ENCODE measurements around the gene VPS18.

VPS18 gene

DNA sequence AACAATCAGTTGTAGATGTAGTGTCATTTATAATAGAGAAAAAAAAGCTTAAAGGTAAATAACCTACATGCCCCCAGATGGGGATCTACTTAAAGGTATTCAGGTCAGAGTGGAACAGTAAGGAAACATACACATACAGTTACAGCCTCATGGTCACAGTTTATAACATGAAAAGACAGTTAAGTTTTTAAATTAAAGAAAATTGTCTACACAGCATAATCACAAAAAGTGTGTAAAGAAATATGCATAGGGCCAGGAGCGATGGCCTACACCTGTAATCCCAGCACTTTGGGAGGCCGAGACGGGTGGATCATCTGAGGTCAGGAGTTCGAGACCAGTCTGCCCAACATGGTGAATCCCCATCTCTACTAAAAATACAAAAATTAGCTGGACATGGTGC is 27.1 kb upstream of the VPS18 start:
- Histone ChIP-seq H3K4me1 (ENCODE audit: control insufficient read depth, low read length) (peaks cover 3% of the 10 kb centered on the region; the same call in 1 of the 2 replicates), H3K9me2 (replicated peaks; ENCODE audit: control insufficient read depth, low read length) (no peaks in the 10 kb centered on the region), H3K4me3 (ENCODE audit: low read length) (no peak overlapping the region), H3K36me3 (ENCODE audit: control insufficient read depth, low read length) (no peaks in the 10 kb centered on the region), H3K9me3 (ENCODE audit: control insufficient read depth, insufficient read depth, low read length) (no peaks in the 10 kb centered on the region), H3F3A (ENCODE audit: control insufficient read depth, insufficient read depth) (no peaks in the 10 kb centered on the region), H3K27me3 (ENCODE audit: control insufficient read depth, low read length) (no peaks in the 10 kb centered on the region), H3K79me2 (ENCODE audit: control insufficient read depth, low read length) (no peaks in the 10 kb centered on the region), H3K4me2 (ENCODE audit: low read length) (no peak overlapping the region), H3K27ac (ENCODE audit: low read depth, low read length) (no peak overlapping the region), H4K20me1 (ENCODE audit: control insufficient read depth, insufficient read depth, low read depth, low read length) (no peaks in the 10 kb centered on the region)
- TF ChIP-seq, protein P1, sequence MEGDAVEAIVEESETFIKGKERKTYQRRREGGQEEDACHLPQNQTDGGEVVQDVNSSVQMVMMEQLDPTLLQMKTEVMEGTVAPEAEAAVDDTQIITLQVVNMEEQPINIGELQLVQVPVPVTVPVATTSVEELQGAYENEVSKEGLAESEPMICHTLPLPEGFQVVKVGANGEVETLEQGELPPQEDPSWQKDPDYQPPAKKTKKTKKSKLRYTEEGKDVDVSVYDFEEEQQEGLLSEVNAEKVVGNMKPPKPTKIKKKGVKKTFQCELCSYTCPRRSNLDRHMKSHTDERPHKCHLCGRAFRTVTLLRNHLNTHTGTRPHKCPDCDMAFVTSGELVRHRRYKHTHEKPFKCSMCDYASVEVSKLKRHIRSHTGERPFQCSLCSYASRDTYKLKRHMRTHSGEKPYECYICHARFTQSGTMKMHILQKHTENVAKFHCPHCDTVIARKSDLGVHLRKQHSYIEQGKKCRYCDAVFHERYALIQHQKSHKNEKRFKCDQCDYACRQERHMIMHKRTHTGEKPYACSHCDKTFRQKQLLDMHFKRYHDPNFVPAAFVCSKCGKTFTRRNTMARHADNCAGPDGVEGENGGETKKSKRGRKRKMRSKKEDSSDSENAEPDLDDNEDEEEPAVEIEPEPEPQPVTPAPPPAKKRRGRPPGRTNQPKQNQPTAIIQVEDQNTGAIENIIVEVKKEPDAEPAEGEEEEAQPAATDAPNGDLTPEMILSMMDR (IDR thresholded peaks at IDR 0.05; ENCODE audit: low read depth, low read length, poor library complexity, severe bottlenecking): no peak
- TF ChIP-seq EZH2phosphoT487 (IDR thresholded peaks at IDR 0.05; ENCODE audit: borderline replicate concordance, low read length): no peak

DNA sequence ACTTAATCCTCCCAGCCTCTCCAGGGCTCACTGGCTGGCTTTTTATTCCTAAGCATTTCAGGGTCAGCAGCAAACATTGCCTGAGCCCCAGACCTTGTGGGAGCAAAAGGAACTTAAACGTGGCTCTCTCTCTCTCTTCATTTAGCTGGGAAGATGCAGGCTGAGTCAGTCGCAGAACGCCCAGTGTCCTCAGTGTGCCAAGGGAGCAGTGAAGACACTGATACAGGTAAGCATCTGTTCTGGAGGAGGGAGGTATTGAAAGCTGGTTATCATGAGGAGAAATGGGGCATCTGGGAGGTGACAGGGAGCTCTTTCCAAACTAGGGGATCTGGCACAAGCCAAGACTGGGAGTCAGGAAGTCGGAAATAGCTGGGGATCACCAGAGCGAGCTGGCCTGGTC is 24.6 kb upstream of the VPS18 start:
- H3K79me2 ChIP-seq (ENCODE audit: control insufficient read depth, low read length): no peaks in the 10 kb centered on the region
- H3K36me3 ChIP-seq (ENCODE audit: control insufficient read depth, low read length): no peaks in the 10 kb centered on the region
- no peak overlapping the region for H3K4me3 ChIP-seq (ENCODE audit: low read length)
- H3F3A ChIP-seq (ENCODE audit: control insufficient read depth, insufficient read depth): no peaks in the 10 kb centered on the region
- H3K4me2 ChIP-seq (ENCODE audit: low read length): no peak overlapping the region
- H3K4me1 ChIP-seq (ENCODE audit: control insufficient read depth, low read length): peaks cover 19% of the 10 kb centered on the region
- no peak overlapping the region for H3K27ac ChIP-seq (ENCODE audit: low read depth, low read length)
- TF ChIP-seq, protein P1 (IDR thresholded peaks at IDR 0.05; ENCODE audit: low read depth, low read length, poor library complexity, severe bottlenecking): no peak
- H3K27me3 ChIP-seq (ENCODE audit: control insufficient read depth, low read length): no peaks in the 10 kb centered on the region
- H4K20me1 ChIP-seq (ENCODE audit: control insufficient read depth, insufficient read depth, low read depth, low read length): no peaks in the 10 kb centered on the region
- no peaks in the 10 kb centered on the region for H3K9me3 ChIP-seq (ENCODE audit: control insufficient read depth, insufficient read depth, low read length)
- no peaks in the 10 kb centered on the region for H3K9me2 ChIP-seq (replicated peaks; ENCODE audit: control insufficient read depth, low read length)

DNA sequence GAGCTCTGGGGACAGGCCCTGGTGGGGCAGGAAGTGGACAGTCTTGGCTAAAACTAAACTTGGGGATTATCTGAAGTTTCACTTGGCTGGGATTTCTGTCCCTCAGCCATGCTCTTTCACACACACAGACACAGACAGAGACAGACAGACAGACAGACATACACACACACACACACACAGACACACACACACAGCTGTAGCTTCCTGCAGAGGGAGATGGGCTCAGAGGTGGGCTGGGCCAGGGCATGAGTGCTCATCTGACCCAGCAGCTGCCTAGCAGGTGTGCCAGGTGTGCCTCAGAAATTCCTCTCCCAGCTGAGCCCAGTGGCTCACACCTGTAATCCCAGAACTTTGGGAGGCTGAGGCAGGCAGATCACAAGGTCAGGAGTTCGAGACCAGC is 23.5 kb upstream of the VPS18 start:
- Histone ChIP-seq H3F3A (ENCODE audit: control insufficient read depth, insufficient read depth) (no peaks in the 10 kb centered on the region), H4K20me1 (ENCODE audit: control insufficient read depth, insufficient read depth, low read depth, low read length) (no peaks in the 10 kb centered on the region), H3K4me2 (ENCODE audit: low read length) (no peak overlapping the region), H3K79me2 (ENCODE audit: control insufficient read depth, low read length) (no peaks in the 10 kb centered on the region), H3K27ac (ENCODE audit: low read depth, low read length) (no peak overlapping the region), H3K9me2 (replicated peaks; ENCODE audit: control insufficient read depth, low read length) (no peaks in the 10 kb centered on the region), H3K36me3 (ENCODE audit: control insufficient read depth, low read length) (no peaks in the 10 kb centered on the region), H3K4me1 (ENCODE audit: control insufficient read depth, low read length) (peaks cover 22% of the 10 kb centered on the region), H3K4me3 (ENCODE audit: low read length) (no peak overlapping the region), H3K27me3 (ENCODE audit: control insufficient read depth, low read length) (no peaks in the 10 kb centered on the region), H3K9me3 (ENCODE audit: control insufficient read depth, insufficient read depth, low read length) (no peaks in the 10 kb centered on the region)
- TF ChIP-seq, protein P1 (IDR thresholded peaks at IDR 0.05; ENCODE audit: low read depth, low read length, poor library complexity, severe bottlenecking): no peak
- TF ChIP-seq EZH2phosphoT487 (IDR thresholded peaks at IDR 0.05; ENCODE audit: borderline replicate concordance, low read length): no peak

Measured in DOHH2 (cell line).